ENCODE measurements around the gene DISP3.

DNA sequence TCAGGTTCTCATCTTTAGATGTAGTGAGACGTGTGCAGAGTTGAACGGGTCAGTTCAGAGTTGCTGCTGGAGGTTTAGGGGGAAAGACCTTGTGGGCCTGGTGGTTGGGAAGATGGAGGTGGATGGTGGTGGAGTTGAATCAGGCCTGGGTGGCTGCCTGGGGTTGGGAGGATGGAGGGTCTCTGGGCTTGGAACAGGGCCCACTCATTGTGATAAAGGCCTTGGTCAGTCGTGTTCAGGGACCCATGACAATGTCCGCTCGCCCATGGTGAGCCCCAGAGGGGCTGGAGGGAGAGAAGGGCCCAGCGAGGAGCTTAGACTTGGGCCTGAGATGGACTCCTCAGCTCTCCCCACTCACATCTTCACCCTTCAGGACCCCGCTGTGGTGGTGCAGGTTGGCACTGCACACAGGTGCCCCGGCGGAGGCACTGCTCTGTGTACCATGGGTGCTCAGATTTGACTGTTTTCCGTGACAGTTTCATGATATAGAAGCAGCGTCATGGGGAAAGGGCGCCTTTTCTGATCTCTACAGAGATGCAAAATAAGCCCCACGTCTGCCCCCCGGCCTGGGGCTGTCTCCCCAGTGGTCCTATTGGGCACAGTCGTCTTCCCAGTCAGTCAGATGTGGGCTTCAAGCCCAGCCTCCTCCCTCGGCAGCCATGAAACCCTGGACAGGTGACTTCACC, 39.2 kb downstream of the DISP3 start:
- TF ChIP-seq, protein P1, sequence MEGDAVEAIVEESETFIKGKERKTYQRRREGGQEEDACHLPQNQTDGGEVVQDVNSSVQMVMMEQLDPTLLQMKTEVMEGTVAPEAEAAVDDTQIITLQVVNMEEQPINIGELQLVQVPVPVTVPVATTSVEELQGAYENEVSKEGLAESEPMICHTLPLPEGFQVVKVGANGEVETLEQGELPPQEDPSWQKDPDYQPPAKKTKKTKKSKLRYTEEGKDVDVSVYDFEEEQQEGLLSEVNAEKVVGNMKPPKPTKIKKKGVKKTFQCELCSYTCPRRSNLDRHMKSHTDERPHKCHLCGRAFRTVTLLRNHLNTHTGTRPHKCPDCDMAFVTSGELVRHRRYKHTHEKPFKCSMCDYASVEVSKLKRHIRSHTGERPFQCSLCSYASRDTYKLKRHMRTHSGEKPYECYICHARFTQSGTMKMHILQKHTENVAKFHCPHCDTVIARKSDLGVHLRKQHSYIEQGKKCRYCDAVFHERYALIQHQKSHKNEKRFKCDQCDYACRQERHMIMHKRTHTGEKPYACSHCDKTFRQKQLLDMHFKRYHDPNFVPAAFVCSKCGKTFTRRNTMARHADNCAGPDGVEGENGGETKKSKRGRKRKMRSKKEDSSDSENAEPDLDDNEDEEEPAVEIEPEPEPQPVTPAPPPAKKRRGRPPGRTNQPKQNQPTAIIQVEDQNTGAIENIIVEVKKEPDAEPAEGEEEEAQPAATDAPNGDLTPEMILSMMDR (optimal IDR thresholded peaks at IDR 0.05 in 1 of 3, IDR thresholded peaks at IDR 0.05 in 1 of 3, conservative IDR thresholded peaks at IDR 0.05 in 1 of 3; ENCODE audit: extremely low read depth in 1 of 3, insufficient read depth in 2 of 3, low read length in 3 of 3): no peak
- no peak for TF ChIP-seq EZH2 (IDR thresholded peaks at IDR 0.05; ENCODE audit: low read length)
